NB4 (cell line): ENCODE measurements around the gene OTULINL.
A peak's percentile ranks its signal among the peaks of the same experiment; 100 is the strongest.

Experiments used
- DNase-seq: peaks from one replicate; pipeline ENCODE4 v3.0.0; 2010; ENCODE audit warnings: low read depth
- H3K4me3 ChIP-seq: one replicate; pipeline ENCODE4 v1.5.1; 2011; ENCODE audit warnings: mild to moderate bottlenecking, low read depth, low read length, moderate library complexity
- MAX ChIP-seq: IDR thresholded peaks from 2 replicates; pipeline ENCODE4 v1.6.1; 2011; ENCODE audit warnings: low read depth, low read length
- MYC ChIP-seq: IDR thresholded peaks from 2 replicates; pipeline ENCODE4 v1.6.1; 2011; ENCODE audit warnings: low read depth, low read length
- POLR2A ChIP-seq: IDR thresholded peaks from 2 replicates; pipeline ENCODE4 v1.6.1; 2011; ENCODE audit warnings: mild to moderate bottlenecking; ENCODE audit not compliant: insufficient read length; ENCODE audit errors: extremely low read depth
- TF ChIP-seq, protein P1 (sequence below): IDR thresholded peaks from one replicate; pipeline ENCODE4 v1.5.1; 2012; ENCODE audit warnings: low read depth, low read length

Gene OTULINL

GRCh38 chr5:14561741-14562140, 19.9 kb upstream of the OTULINL start:
- DNase-seq: no peak
- TF ChIP-seq POLR2A: no peak
- TF ChIP-seq, protein P1, sequence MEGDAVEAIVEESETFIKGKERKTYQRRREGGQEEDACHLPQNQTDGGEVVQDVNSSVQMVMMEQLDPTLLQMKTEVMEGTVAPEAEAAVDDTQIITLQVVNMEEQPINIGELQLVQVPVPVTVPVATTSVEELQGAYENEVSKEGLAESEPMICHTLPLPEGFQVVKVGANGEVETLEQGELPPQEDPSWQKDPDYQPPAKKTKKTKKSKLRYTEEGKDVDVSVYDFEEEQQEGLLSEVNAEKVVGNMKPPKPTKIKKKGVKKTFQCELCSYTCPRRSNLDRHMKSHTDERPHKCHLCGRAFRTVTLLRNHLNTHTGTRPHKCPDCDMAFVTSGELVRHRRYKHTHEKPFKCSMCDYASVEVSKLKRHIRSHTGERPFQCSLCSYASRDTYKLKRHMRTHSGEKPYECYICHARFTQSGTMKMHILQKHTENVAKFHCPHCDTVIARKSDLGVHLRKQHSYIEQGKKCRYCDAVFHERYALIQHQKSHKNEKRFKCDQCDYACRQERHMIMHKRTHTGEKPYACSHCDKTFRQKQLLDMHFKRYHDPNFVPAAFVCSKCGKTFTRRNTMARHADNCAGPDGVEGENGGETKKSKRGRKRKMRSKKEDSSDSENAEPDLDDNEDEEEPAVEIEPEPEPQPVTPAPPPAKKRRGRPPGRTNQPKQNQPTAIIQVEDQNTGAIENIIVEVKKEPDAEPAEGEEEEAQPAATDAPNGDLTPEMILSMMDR: no peak
- TF ChIP-seq MAX: peak; percentile 33; the same call in 1 of the 2 replicates
- TF ChIP-seq MYC: no peak
- H3K4me3 ChIP-seq: no peak overlapping the region

DNA sequence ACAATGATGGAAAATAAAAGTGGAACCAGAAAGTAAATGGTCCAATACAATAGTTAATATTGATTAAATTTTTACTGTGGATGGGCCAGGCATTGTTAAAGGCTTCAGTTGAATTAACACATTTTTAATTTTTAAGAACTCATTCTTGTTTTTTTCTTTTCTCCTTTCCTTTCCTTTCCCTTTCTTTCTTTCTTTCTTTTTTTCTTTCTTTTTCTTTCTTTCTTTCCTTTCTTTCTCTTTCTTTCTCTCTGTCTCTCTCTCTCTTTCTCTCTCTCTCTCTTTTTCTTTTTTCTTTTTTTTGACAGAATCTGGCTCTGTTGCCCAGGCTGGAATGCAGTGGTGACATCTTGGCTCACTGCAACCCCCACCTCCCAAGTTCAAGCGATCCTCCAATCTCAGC, 13.3 kb upstream of the OTULINL start:
- H3K4me3 ChIP-seq: no peak overlapping the region
- TF ChIP-seq, protein P1: no peak
- TF ChIP-seq MYC (no peak), POLR2A (no peak)
- no peak for DNase-seq

- DNase-seq: no peak
- no peak for TF ChIP-seq MAX
- no peak for TF ChIP-seq MYC
- no peak overlapping the region for H3K4me3 ChIP-seq
Observed at GRCh38 chr5:14569948-14570691, 11.5 kb upstream of the OTULINL start.

- no peak for DNase-seq
- TF ChIP-seq, protein P1: no peak
- TF ChIP-seq MAX: no peak
- TF ChIP-seq POLR2A: no peak
- TF ChIP-seq MYC: no peak
- no peak overlapping the region for H3K4me3 ChIP-seq
Observed at GRCh38 chr5:14571901-14572300, 9.7 kb upstream of the OTULINL start.

GRCh38 chr5:14572385-14572784, 9.2 kb upstream of the OTULINL start:
- DNase-seq: no peak
- TF ChIP-seq MAX (no peak), MYC (no peak), POLR2A (no peak)
- TF ChIP-seq, protein P1: no peak
- no peak overlapping the region for H3K4me3 ChIP-seq

DNA sequence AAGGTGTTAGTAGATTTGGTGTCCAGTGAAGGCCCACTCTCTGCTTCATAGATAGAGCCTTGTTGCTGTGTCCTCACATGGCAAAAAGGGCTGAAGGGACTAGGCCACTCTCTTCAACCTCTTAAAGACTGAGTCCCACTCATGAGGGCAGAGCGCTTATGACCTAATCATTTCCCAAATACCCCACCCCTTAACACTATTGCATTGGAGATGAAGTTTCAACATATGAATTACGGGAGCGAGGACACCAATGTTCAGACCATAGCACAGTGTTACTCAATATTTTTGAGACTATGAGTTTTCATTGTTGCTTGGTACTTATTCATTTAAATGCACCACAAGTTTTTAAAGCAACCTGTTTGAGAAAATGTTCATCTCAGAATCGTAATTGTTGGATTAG, 8.8 kb upstream of the OTULINL start:
- no peak for TF ChIP-seq POLR2A
- TF ChIP-seq, protein P1: no peak
- no peak for TF ChIP-seq MAX
- no peak for TF ChIP-seq MYC
- no peak overlapping the region for H3K4me3 ChIP-seq
- DNase-seq: no peak
